Stimulated activated CD8-positive, alpha-beta memory T cell treated with anti-CD3 and anti-CD28 coated beads, Interleukin-12 subunit alpha, Interleukin-12 subunit beta, amount 100 ng/mL, for 24 hours (primary cell): ENCODE data around the gene TRMT1.
"Not testable (repeated sequence)": the region's sequence is repeated elsewhere in the genome, so short reads cannot be mapped to it uniquely, and the experiment has no call there.

ENCODE experiments used
- DNase-seq: peaks from one replicate; pipeline ENCODE4 v3.0.0-alpha.2; 2020; ENCODE audit errors: extremely low read depth

The TRMT1 gene

DNA sequence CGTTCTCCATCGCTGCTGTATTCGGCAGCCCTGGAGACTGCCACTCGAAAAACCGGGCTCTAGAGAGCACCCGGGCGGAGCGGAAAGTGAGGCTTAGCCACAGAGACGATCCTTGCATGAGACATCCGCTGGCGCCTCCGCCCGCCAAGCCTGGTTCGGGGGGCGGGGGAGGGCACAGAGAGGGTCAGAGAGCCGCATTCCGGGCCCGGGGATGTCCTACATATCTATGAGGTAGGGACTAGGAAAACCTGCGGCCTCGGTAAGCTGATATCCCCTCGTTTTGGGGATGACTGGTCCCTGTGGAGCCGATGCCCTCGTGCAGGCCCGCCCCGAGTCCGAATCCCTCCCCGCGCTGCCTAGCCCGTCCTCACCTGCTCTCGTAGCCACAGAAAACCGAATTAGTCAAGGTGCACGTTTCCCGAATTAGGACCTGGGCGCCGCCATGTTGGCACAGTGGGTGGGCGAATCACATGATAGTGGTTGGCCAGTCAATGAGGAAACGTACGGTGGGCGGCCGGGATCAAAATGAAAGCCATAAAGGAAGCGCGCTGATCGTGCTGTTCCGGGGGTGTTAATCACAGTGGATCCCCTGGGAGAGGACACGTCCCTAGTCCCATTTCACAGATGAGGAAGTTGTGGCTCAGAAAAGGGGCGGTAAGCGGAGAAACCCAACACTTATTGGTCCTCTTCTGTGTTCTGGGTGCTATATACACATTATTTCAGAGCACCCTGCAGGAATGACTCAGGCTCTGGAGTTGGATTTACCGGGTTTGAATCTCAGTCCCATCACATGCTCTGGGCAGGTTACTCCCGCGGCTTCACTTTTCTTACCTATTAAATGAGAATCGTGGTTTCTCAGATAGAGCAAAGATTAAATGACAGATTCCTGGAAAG is at the start of gene TRMT1:
Gene TRMT1, minus strand, starts transcription at position 459 of the 894 bp plus-strand sequence. Its CDS starts 341 bp downstream, at position 118.
- peak; percentile 83 for DNase-seq

- DNase-seq: not testable (repeated sequence)
Observed at GRCh38 chr19:13166151-13166550, 49.6 kb upstream of the TRMT1 start.

GRCh38 chr19:13165162-13165997 is 48.8 kb upstream of the TRMT1 start:
- no peak for DNase-seq

- no peak for DNase-seq
Observed at GRCh38 chr19:13164343-13165161, 48.0 kb upstream of the TRMT1 start.

- no peak for DNase-seq
Observed at GRCh38 chr19:13163609-13164342, 47.2 kb upstream of the TRMT1 start.

DNA sequence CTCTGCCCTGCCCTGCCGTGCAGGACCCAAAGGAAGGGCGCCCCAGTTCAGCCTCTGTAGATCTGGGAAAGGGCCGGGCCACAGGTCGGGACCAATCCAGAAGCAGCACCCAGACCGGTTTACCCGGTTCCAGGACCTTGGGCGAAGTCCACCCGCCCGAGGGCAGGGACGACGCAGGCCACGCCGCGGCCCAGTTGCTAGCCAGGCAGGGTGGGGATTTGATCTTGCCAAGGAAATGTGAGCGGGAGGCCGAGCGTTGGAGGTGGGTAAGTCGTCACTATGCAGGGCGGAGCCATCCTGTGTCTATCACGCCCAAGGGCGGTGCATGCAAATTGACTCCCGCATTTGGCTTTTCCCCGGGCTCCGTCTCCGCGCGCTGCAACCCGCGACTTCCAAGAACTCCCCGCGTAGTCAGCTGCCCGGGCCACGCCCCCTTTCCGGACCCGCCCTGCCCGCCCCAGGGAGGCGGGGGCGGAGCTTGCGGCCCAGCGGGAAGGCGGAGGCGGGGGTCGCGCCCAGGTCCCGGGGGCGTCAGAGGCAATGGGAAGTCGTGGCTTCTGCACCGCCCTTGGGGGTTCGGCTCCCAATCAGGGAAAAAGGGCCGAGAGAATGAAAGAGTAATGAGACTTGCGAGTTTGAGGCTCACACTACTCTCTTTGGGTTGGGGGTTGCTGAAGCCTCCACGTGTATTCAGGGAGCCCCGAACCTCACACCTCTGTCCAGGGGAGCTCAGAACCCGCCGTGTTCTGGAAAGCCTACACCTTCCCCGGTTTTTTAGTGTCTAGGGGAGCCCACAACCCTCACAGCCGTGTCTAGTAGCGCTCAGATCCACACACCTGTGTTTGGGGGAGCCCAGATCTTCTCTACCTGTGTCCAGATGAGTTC is 46.4 kb upstream of the TRMT1 start:
- DNase-seq: peak; percentile 72

DNA sequence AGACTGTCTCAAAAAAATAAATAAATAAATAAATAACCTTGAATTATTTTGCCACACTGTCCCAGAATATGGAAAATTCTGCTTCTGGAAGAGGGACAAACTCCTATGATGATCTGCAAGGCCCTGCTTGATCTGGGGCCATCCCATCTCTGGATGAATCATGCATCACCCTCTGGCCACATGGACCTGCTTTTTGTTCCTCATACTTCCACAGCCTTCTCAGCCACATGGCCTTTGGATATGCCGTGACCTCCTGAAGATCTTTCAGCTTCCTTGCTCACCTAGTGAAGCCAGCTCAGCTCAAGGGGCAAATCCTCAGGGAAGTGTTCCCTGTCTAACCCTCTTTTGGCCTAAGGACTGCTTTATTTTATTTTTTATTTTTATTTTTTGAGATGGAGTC is 44.0 kb upstream of the TRMT1 start:
- DNase-seq: no peak

GRCh38 chr19:13159713-13160112 is 43.2 kb upstream of the TRMT1 start:
- DNase-seq: no peak

- DNase-seq: no peak
Observed at GRCh38 chr19:13155472-13156359, 39.2 kb upstream of the TRMT1 start.

DNA sequence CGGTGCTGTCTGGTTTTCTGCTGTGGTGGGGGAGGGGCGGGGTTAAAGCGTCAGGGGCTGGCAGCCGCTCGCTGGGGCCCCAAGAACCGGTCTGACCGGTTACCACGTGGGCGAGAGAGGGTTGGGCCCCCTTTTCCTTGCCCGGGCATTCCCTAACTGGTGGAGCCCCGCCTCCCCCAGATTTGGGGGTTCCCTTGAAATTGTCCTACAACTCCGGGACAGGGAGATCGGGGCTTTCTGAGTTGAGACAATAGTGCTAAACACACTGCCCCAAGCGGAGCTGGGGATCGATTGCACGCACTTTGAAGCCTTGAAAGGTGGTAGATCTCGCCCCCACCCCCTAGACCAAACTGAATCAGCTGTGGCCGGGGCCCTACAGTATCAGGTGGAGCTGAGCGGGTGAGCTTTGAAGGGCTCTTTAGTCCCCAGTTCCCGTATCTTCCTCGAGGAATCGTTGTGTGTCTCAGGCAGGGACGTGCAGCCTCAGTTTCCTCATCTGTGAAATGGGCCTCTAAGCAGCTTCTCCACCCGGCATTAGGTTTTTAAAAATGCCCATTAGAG is 38.5 kb upstream of the TRMT1 start:
- no peak for DNase-seq

GRCh38 chr19:13154241-13154778 is 37.8 kb upstream of the TRMT1 start:
- DNase-seq: no peak

- no peak for DNase-seq
Observed at GRCh38 chr19:13153569-13154240, 37.2 kb upstream of the TRMT1 start.

GRCh38 chr19:13152974-13153568 is 36.5 kb upstream of the TRMT1 start:
- peak; percentile 89 for DNase-seq

DNA sequence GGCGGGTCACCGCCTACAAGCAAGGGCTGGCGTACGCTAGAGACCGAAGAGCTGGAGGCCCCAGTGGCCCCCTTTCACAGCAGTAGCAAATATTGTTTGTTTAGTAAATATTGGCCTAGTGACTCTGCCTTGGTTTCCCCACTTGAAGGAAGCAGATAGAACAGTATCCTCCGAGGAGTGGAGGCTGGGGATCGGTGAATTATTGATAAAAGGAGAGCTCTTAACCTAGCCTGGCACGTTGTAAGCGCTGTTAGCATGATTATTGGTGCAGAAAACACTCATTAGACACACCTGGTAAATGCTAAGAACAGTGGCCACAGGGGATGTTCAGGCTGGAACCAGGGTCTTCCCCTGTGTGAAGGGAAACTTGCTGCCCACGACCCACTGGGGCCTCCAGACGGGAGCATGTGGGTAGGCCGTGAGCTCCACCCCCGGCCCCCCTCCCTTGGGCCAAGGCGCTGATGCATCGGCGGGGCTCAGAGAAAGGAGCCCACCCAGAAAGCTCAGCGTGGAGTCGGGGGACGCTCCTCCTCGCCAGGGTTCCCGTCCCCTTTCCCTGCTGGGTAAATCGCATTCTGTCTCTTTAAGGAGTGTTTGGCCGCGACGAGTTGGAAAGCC is 35.9 kb upstream of the TRMT1 start:
- DNase-seq: no peak

DNA sequence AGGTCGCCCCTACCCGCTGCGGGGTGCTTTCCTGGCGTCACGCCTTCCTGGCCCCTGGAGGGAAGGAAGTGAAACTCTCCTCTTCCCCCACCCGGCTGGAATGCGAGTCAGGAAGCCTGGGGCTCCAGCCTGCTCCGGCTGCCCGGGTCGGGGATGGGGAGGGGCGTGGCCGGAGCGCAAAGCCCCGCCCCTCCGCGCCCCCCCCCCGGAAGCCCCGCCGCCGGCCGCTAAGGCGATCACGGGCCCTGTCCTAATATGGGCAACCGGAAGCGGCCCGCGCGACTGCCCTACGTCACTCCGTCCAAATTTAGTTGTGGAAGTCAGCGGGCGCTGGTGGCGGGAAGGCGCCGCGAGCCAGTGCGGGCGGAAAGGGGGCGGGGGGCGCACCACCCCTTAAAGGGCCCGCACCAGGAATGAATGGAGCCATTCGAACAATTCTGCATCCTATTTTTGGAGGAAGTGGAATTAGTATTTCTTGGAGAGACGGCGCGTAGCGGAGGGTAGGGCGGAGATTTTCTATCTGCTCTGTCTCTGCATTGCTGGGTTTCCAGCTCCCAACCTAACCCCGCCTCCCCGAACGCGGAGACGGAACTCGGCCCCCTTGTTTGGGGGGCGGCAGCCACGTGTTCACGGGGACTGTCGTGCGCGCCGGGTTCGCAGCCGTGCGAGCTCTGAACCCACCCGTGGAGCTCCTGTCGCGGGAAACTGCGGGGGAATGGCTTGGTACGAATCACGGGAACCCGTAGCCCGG is 35.2 kb upstream of the TRMT1 start:
- DNase-seq: peak; percentile 86

- no peak for DNase-seq
Observed at GRCh38 chr19:13150931-13151604, 34.5 kb upstream of the TRMT1 start.
